Small intestine (tissue), 16 donors: ENCODE data around the gene NAB1. TPM values are rescaled to one million over a fixed set of nuclear protein-coding genes. Genes with fewer than 3 reads are reported as not detected.
"Not testable (repeated sequence)": the region's sequence is repeated elsewhere in the genome, so short reads cannot be mapped to it uniquely, and the experiment has no call there.

ENCODE experiments used
- DNase-seq, 2 donors: peaks; one replicate each; pipeline versions ENCODE4 v3.0.0 to v3.0.0-alpha.2; 2013
- FAIRE-seq: peaks from 2 replicates; lab custom pipeline; 2012; peaks lifted over from hg19 to GRCh38; lab: Jason Lieb, UNC
- H3K27ac ChIP-seq, 3 donors: one replicate each; pipeline ENCODE4 v1.5.1; 2013; ENCODE audit warnings: low read length in 2 of 3, mild to moderate bottlenecking in 2 of 3, control low read depth in 1 of 3, inconsistent platforms in 1 of 3, low read depth in 1 of 3, moderate library complexity in 1 of 3
- H3K27me3 ChIP-seq, 3 donors: one replicate each; pipeline ENCODE4 v1.6.1; 2013; ENCODE audit warnings: low read length in 3 of 3, inconsistent platforms in 1 of 3; ENCODE audit not compliant: control insufficient read depth in 3 of 3, insufficient read depth in 3 of 3
- H3K36me3 ChIP-seq, 3 donors: one replicate each; pipeline ENCODE4 v1.6.1; 2013; ENCODE audit warnings: low read length in 3 of 3, inconsistent platforms in 1 of 3, low read depth in 1 of 3, mild to moderate bottlenecking in 1 of 3, moderate library complexity in 1 of 3; ENCODE audit not compliant: control insufficient read depth in 3 of 3, insufficient read depth in 2 of 3
- H3K4me1 ChIP-seq, 3 donors: one replicate each; pipeline ENCODE4 v1.6.1; 2013; ENCODE audit warnings: low read length in 2 of 3, inconsistent platforms in 1 of 3, low read depth in 1 of 3, mild to moderate bottlenecking in 1 of 3, moderate library complexity in 1 of 3; ENCODE audit not compliant: control insufficient read depth in 3 of 3, insufficient read depth in 2 of 3
- H3K4me3 ChIP-seq, 3 donors: one replicate each; pipeline ENCODE4 v1.5.1; 2013; ENCODE audit warnings: low read length in 3 of 3, control low read depth in 1 of 3, inconsistent platforms in 1 of 3, low read depth in 1 of 3, mild to moderate bottlenecking in 1 of 3, moderate library complexity in 1 of 3
- H3K9me3 ChIP-seq, 2 donors: one replicate each; pipeline ENCODE4 v1.6.1; 2013; ENCODE audit warnings: low read depth in 1 of 2, low read length in 1 of 2; ENCODE audit not compliant: control insufficient read depth in 2 of 2, insufficient read depth in 1 of 2
- WGBS, 3 donors: extraction: QIAGEN DNeasy Blood & Tissue Kit; methylation state at CpG; one replicate each; pipeline ENCODE4 v1.1.7; 2013; 5-methylcytosine and 5-hydroxymethylcytosine counted together
- long read RNA-seq, 10 donors: transcript quantifications; one replicate each; lab custom pipeline, GENCODE V29; 2026
- polyA plus RNA-seq, 4 donors: library from polyadenylated mRNA; stranded (reverse) in 3 of 4; unstranded in 1 of 4; fragments of 200-250 nt in 3 of 4; fragments of 120-200 nt in 1 of 4; gene quantifications; one replicate each; pipeline versions ENCODE4 v1.2.1 to v1.2.3, GENCODE V29; 2013
- donor health status: healthy with polysubstance abuse.
- donor health status: control.
- donor health status: control.
- donor health status: Bipolar disorder and iron deficiency.
- donor health status: healthy.

Gene NAB1
- 10 to 100 TPM in 3 of 4 donors, 1 to 10 TPM in 1; 5.1 to 44.1 (median 11.6) TPM for polyA plus RNA-seq
- long read RNA-seq, donor 1: 0 reads
- long read RNA-seq, donor 2, partial matches to known transcripts: 0 of 1 reads
- long read RNA-seq, donor 2, other reads (novel, unspliced or antisense): 0 of 1 reads
- long read RNA-seq, donor 3: 0 reads
- long read RNA-seq, donor 4, full-length matches to known transcripts: 1 of 1 reads
- long read RNA-seq, donor 4, partial matches to known transcripts: 0 of 1 reads
- long read RNA-seq, donor 4, other reads (novel, unspliced or antisense): 0 of 1 reads
- long read RNA-seq, donor 5: 0 reads
- long read RNA-seq, donor 6, partial matches to known transcripts: 0 of 1 reads
- long read RNA-seq, donor 6, other reads (novel, unspliced or antisense): 0 of 1 reads
- long read RNA-seq, donor 7: 0 reads
- long read RNA-seq, donor 8: 0 reads
- long read RNA-seq, donor 9: 0 reads
- long read RNA-seq, donor 10, partial matches to known transcripts: 36 of 38 reads
- long read RNA-seq, donor 10, other reads (novel, unspliced or antisense): 0 of 38 reads

- H3K27ac ChIP-seq: peak within 1 kb of the TSS; percentile 87 to 95 (median 94)
- H3K9me3 ChIP-seq: no peaks in the 10 kb centered on the region
- H3K36me3 ChIP-seq: no peaks in the 10 kb centered on the region
- 0 to 1% (median 0%) methylated on average over 49 to 93 of the region's 95 CpGs for WGBS, 3 donors
- peaks cover 0 to 4% (median 0%) of the 10 kb centered on the region in 3 donors for H3K4me1 ChIP-seq
- DNase-seq (peak in 1 of 2 donors; percentile 81), FAIRE-seq (no peak)
- H3K4me3 ChIP-seq: peak within 1 kb of the TSS; percentile 84 to 97 (median 88)
- H3K27me3 ChIP-seq: no peaks in the 10 kb centered on the region
Observed at GRCh38 chr2:190649035-190649797, at the start of gene NAB1. Gene NAB1 (plus strand): TSS chr2:190649083. CDS start chr2:190659177, 10,094 bp downstream.

DNA sequence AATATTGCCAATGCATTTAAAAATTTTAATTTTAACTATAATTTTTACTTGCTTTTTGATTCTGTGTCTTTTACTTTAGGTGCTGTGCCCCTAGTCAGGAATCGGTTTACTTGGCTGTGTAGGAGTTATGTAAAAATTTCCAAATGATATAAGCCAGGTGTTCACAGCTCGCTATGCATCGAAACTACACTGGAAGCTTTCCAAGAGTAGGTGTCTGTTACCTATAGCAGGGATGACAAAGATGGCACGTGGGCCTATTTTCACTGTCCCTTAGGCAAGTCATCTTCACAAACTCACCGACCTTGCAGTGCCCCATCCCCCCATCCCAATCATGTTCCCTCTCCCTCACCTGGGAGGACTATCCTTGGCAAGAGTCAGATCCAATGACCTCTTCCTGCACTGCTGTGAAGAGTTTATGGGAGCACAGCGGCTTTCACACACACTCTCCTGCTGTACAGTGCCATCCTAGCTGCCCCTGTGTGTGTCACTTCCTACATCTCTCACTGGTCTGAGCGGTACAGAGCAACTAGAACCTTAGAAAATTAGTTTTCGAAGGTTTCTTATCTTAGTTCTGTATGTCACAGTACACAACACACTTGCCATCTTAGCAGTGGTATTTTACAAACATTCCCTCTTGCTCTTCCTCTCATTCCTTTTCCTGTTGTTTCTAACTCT lies 49.2 kb upstream of the NAB1 start:
- DNase-seq: no peak
- Histone ChIP-seq H3K36me3 (no peaks in the 10 kb centered on the region), H3K4me3 (no peak overlapping the region), H3K4me1 (peaks cover 0 to 2% (median 0%) of the 10 kb centered on the region in 3 donors), H3K27me3 (no peaks in the 10 kb centered on the region), H3K9me3 (no peaks in the 10 kb centered on the region), H3K27ac (no peak overlapping the region)
- WGBS, 3 donors: 87 to 95% (median 90%) methylated on average over 8 of the region's 8 CpGs
- FAIRE-seq: no peak

GRCh38 chr2:190600293-190601103 lies 48.4 kb upstream of the NAB1 start:
- Histone ChIP-seq H3K9me3 (no peaks in the 10 kb centered on the region), H3K4me1 (peaks cover 0 to 2% (median 0%) of the 10 kb centered on the region in 3 donors), H3K27me3 (no peaks in the 10 kb centered on the region), H3K4me3 (no peak overlapping the region), H3K36me3 (no peaks in the 10 kb centered on the region), H3K27ac (no peak overlapping the region)
- FAIRE-seq (no peak), DNase-seq (no peak)
- WGBS, 3 donors: 63 to 78% (median 74%) methylated on average over 5 of the region's 5 CpGs

- no peak for FAIRE-seq
- no peaks in the 10 kb centered on the region for H3K36me3 ChIP-seq
- peaks cover 0 to 2% (median 1%) of the 10 kb centered on the region in 3 donors for H3K4me1 ChIP-seq
- 77 to 91% (median 82%) methylated on average over 5 of the region's 5 CpGs for WGBS, 3 donors
- no peak for DNase-seq
- H3K9me3 ChIP-seq: no peaks in the 10 kb centered on the region
- no peak overlapping the region for H3K4me3 ChIP-seq
- no peak overlapping the region for H3K27ac ChIP-seq
- no peaks in the 10 kb centered on the region for H3K27me3 ChIP-seq
Observed at GRCh38 chr2:190603374-190603773, 45.5 kb upstream of the NAB1 start.

GRCh38 chr2:190607014-190607597 lies 41.8 kb upstream of the NAB1 start:
- Histone ChIP-seq H3K36me3 (no peaks in the 10 kb centered on the region), H3K4me3 (no peak overlapping the region), H3K9me3 (no peaks in the 10 kb centered on the region), H3K27me3 (no peaks in the 10 kb centered on the region), H3K4me1 (peaks cover 0 to 7% (median 0%) of the 10 kb centered on the region in 3 donors), H3K27ac (no peak overlapping the region)
- 71 to 78% (median 77%) methylated on average over 4 of the region's 4 CpGs for WGBS, 3 donors
- DNase-seq (no peak), FAIRE-seq (no peak)

DNA sequence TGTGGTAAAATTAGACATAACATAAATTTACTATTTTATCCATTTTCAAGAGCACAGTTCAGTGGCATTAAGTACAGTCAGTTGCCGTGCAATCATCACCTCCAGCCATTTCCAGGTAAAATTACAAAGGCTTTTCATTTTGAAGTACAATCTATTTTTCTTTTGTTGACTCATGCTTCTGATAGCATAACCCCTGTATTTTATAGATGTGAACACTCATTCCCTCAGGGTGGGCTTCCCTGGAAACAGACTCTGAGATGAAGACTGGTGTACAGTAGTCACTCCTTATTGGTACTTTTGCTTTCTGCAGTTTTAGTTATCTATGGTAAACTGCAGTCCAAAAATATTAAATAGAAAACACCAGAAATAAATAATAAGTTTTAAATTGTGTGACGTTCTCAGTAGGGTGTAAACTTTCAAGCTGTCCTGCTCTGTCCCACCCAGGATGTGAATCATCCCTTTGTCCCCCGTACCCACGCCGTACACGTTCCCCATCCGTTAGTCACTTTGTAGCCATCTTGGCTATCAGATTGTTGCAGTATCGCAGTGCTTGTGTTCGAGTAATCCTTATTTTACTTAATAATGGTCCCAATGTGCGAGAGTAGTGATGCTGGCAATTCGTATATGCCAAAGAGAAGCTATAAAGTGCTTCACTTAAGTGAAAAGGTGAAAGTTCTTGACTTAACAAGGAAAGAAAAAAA lies 41.1 kb upstream of the NAB1 start:
- Histone ChIP-seq H3K4me1 (peaks cover 0 to 7% (median 0%) of the 10 kb centered on the region in 3 donors), H3K4me3 (no peak overlapping the region), H3K36me3 (no peaks in the 10 kb centered on the region), H3K27me3 (no peaks in the 10 kb centered on the region), H3K27ac (no peak overlapping the region), H3K9me3 (no peaks in the 10 kb centered on the region)
- FAIRE-seq: no peak
- DNase-seq: no peak
- WGBS, 3 donors: 82 to 84% (median 83%) methylated on average over 11 of the region's 11 CpGs

GRCh38 chr2:190608863-190609262 lies 40.0 kb upstream of the NAB1 start:
- H3K4me1 ChIP-seq, FAIRE-seq, H3K27me3 ChIP-seq, H3K27ac ChIP-seq, DNase-seq, H3K4me3 ChIP-seq, H3K36me3 ChIP-seq, H3K9me3 ChIP-seq: not testable (repeated sequence)
- WGBS, 3 donors: 60 to 79% (median 78%) methylated on average over 3 of the region's 3 CpGs
